NCI-H2227 treated with DMSO at 0.1 percent for 48 hours (cell line): ENCODE measurements around the gene ZNF248.
"Not testable (repeated sequence)": the region's sequence is repeated elsewhere in the genome, so short reads cannot be mapped to it uniquely, and the experiment has no call there.

ENCODE experiments used
- DNase-seq: peaks from one replicate; lab custom pipeline; 2025; lab: John Stamatoyannopoulos, UW

The ZNF248 gene

GRCh38 chr10:37739181-37739580 is 118.2 kb downstream of the ZNF248 start:
- DNase-seq: no peak

- not testable (repeated sequence) for DNase-seq
Observed at GRCh38 chr10:37738241-37738640, 119.2 kb downstream of the ZNF248 start.

GRCh38 chr10:37737336-37737735 is 120.1 kb downstream of the ZNF248 start:
- no peak for DNase-seq

- no peak for DNase-seq
Observed at GRCh38 chr10:37736120-37736519, 121.3 kb downstream of the ZNF248 start.

- DNase-seq: no peak
Observed at GRCh38 chr10:37734971-37735370, 122.4 kb downstream of the ZNF248 start.
